Measurements from ENCODE around the gene IRF3. TPM values are rescaled to one million over a fixed set of nuclear protein-coding genes. Genes with fewer than 3 reads are reported as not detected.

Gene IRF3, protein sequence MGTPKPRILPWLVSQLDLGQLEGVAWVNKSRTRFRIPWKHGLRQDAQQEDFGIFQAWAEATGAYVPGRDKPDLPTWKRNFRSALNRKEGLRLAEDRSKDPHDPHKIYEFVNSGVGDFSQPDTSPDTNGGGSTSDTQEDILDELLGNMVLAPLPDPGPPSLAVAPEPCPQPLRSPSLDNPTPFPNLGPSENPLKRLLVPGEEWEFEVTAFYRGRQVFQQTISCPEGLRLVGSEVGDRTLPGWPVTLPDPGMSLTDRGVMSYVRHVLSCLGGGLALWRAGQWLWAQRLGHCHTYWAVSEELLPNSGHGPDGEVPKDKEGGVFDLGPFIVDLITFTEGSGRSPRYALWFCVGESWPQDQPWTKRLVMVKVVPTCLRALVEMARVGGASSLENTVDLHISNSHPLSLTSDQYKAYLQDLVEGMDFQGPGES
- 55.2 and 61.1 TPM in 2 replicates for total RNA-seq
- 22.0 TPM in 2 replicates for polyA plus RNA-seq
- 51.0 and 63.9 TPM in 2 replicates for polyA plus RNA-seq (2012)
- 93.7 and 106 TPM in 2 replicates for polyA minus RNA-seq (ENCODE audit: low replicate concordance)

- Histone ChIP-seq H3K27me3 (ENCODE audit: control insufficient read depth, insufficient read depth, low read length) (no peaks in the 10 kb centered on the region), H3K4me2 (ENCODE audit: extremely low read depth, insufficient read depth, low read length) (peak within 1 kb of the TSS; percentile 99), H2AFZ (ENCODE audit: low read length) (peak within 1 kb of the TSS; percentile 86), H3K4me3 (replicated peaks in 1 of 4; ENCODE audit: control extremely low read depth in 1 of 4, insufficient read depth in 1 of 4, low read depth in 3 of 4, low read length in 4 of 4) (peak within 1 kb of the TSS; percentile 77 to 99 (median 90)), H3K9me3 (ENCODE audit: control insufficient read depth, insufficient read depth, low read depth, low read length) (no peaks in the 10 kb centered on the region), H3K36me3 (ENCODE audit: control insufficient read depth, insufficient read depth, low read length) (peaks cover 10% of the 10 kb centered on the region), H3K4me1 (ENCODE audit: control insufficient read depth, extremely low read depth, insufficient read depth, low read length) (peaks cover 5% of the 10 kb centered on the region), H3K79me2 (ENCODE audit: control insufficient read depth, insufficient read depth, low read length) (peaks cover 16% of the 10 kb centered on the region), H3K9ac (ENCODE audit: insufficient read depth, low read length) (peak within 1 kb of the TSS; percentile 77), H3K27ac (ENCODE audit: insufficient read depth, low read length) (peak within 1 kb of the TSS; percentile 89), H4K20me1 (ENCODE audit: control insufficient read depth, extremely low read depth, insufficient read depth, low read length) (no peaks in the 10 kb centered on the region)
- TF ChIP-seq EZH2 (IDR thresholded peaks at IDR 0.05; ENCODE audit: low read length, missing control alignments) = no peak
- TF ChIP-seq, protein P1, sequence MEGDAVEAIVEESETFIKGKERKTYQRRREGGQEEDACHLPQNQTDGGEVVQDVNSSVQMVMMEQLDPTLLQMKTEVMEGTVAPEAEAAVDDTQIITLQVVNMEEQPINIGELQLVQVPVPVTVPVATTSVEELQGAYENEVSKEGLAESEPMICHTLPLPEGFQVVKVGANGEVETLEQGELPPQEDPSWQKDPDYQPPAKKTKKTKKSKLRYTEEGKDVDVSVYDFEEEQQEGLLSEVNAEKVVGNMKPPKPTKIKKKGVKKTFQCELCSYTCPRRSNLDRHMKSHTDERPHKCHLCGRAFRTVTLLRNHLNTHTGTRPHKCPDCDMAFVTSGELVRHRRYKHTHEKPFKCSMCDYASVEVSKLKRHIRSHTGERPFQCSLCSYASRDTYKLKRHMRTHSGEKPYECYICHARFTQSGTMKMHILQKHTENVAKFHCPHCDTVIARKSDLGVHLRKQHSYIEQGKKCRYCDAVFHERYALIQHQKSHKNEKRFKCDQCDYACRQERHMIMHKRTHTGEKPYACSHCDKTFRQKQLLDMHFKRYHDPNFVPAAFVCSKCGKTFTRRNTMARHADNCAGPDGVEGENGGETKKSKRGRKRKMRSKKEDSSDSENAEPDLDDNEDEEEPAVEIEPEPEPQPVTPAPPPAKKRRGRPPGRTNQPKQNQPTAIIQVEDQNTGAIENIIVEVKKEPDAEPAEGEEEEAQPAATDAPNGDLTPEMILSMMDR (conservative IDR thresholded peaks at IDR 0.05 in 1 of 2, IDR thresholded peaks at IDR 0.05 in 1 of 2; ENCODE audit: low read depth in 1 of 2, low read length in 2 of 2) = no peak
- peak; percentile 90 to 96 for DNase-seq (ENCODE audit: low read depth in 2 of 2)
These were observed at the start of gene IRF3, which contains the start of gene BCL2L12 for GRCh38 chr19:49665351-49666119. IRF3 (minus strand) TSS chr19:49665857; CDS start chr19:49664838, 1,019 bp downstream. BCL2L12 (plus strand) TSS chr19:49665933; CDS start chr19:49666693, 760 bp downstream.

GRCh38 chr19:49713236-49713845, 47.7 kb upstream of the IRF3 start:
- TF ChIP-seq, protein P1 (conservative IDR thresholded peaks at IDR 0.05 in 1 of 2, IDR thresholded peaks at IDR 0.05 in 1 of 2; ENCODE audit: low read depth in 1 of 2, low read length in 2 of 2) = no peak
- TF ChIP-seq EZH2 (IDR thresholded peaks at IDR 0.05; ENCODE audit: low read length, missing control alignments) = no peak
- H3K27me3 ChIP-seq (ENCODE audit: control insufficient read depth, insufficient read depth, low read length) = no peaks in the 10 kb centered on the region
- no peaks in the 10 kb centered on the region for H3K79me2 ChIP-seq (ENCODE audit: control insufficient read depth, insufficient read depth, low read length)
- H3K9ac ChIP-seq (ENCODE audit: insufficient read depth, low read length) = no peak overlapping the region
- no peaks in the 10 kb centered on the region for H3K36me3 ChIP-seq (ENCODE audit: control insufficient read depth, insufficient read depth, low read length)
- H2AFZ ChIP-seq (ENCODE audit: low read length) = no peak overlapping the region
- no peaks in the 10 kb centered on the region for H4K20me1 ChIP-seq (ENCODE audit: control insufficient read depth, extremely low read depth, insufficient read depth, low read length)
- peaks cover 4% of the 10 kb centered on the region for H3K4me1 ChIP-seq (ENCODE audit: control insufficient read depth, extremely low read depth, insufficient read depth, low read length)
- H3K27ac ChIP-seq (ENCODE audit: insufficient read depth, low read length) = no peak overlapping the region
- H3K4me3 ChIP-seq (replicated peaks in 1 of 4; ENCODE audit: control extremely low read depth in 1 of 4, insufficient read depth in 1 of 4, low read depth in 3 of 4, low read length in 4 of 4) = no peak overlapping the region
- no peak overlapping the region for H3K4me2 ChIP-seq (ENCODE audit: extremely low read depth, insufficient read depth, low read length)
- DNase-seq (ENCODE audit: low read depth in 2 of 2) = no peak
- H3K9me3 ChIP-seq (ENCODE audit: control insufficient read depth, insufficient read depth, low read depth, low read length) = no peaks in the 10 kb centered on the region
